OCI-LY1 (cell line): ENCODE data around the gene SMIM22.

ENCODE experiments used
- H2AFZ ChIP-seq: fragments of 200-600 bp; sonication (generic), shearing (Covaris generic); 2 replicates; pipeline ENCODE4 v1.6.0; 2014; ENCODE audit warnings: antibody characterized with exemption, mild to moderate bottlenecking, low read length
- H3F3A ChIP-seq: fragments of 200-600 bp; sonication (generic), shearing (Covaris generic); 2 replicates; pipeline ENCODE4 v1.6.0; 2014; ENCODE audit warnings: mild to moderate bottlenecking, antibody characterized with exemption, low read length, moderate library complexity; ENCODE audit not compliant: insufficient read depth
- H3K27ac ChIP-seq: fragments of 200-600 bp; sonication (generic); 2 replicates; pipeline ENCODE4 v1.5.1; 2014; ENCODE audit warnings: low read length, mixed run types, mild to moderate bottlenecking, low read depth; ENCODE audit not compliant: poor library complexity, severe bottlenecking
- H3K27me3 ChIP-seq: fragments of 200-600 bp; sonication (generic); 2 replicates; pipeline ENCODE4 v1.6.0; 2014; ENCODE audit warnings: antibody characterized with exemption, mild to moderate bottlenecking, low read length, moderate library complexity; ENCODE audit not compliant: insufficient read depth
- H3K36me3 ChIP-seq: fragments of 200-600 bp; sonication (generic); 2 replicates; pipeline ENCODE4 v1.6.1; 2014; ENCODE audit warnings: mild to moderate bottlenecking, antibody characterized with exemption, low read length, moderate library complexity, mixed read lengths; ENCODE audit not compliant: insufficient read depth
- H3K4me1 ChIP-seq: fragments of 200-600 bp; sonication (generic); 2 replicates; pipeline ENCODE4 v1.5.1; 2014; ENCODE audit warnings: mild to moderate bottlenecking, low read length, moderate library complexity; ENCODE audit not compliant: insufficient read depth, severe bottlenecking
- H3K4me2 ChIP-seq: fragments of 200-600 bp; sonication (generic), shearing (Covaris generic); 2 replicates; pipeline ENCODE4 v1.6.1; 2014; ENCODE audit warnings: low read length
- H3K4me3 ChIP-seq: fragments of 200-600 bp; sonication (generic); 2 replicates; pipeline ENCODE4 v1.5.1; 2014; ENCODE audit warnings: low read length, low read depth, mild to moderate bottlenecking, mixed read lengths; ENCODE audit not compliant: poor library complexity, severe bottlenecking
- H3K79me2 ChIP-seq: fragments of 200-600 bp; shearing (Covaris generic); 2 replicates; pipeline ENCODE4 v1.6.1; 2016; ENCODE audit warnings: mixed run types, low read length, mixed read lengths; ENCODE audit not compliant: insufficient read depth
- H3K9ac ChIP-seq: fragments of 200-600 bp; sonication (generic), shearing (Covaris generic); 2 replicates; pipeline ENCODE4 v1.6.1; 2014; ENCODE audit warnings: mild to moderate bottlenecking, low read length, mixed read lengths
- H3K9me2 ChIP-seq: fragments of 200-600 bp; sonication (generic), shearing (Covaris generic); 2 replicates; pipeline ENCODE4 v1.6.1; 2014; ENCODE audit warnings: low read depth, mild to moderate bottlenecking, low read length, mixed read lengths
- H3K9me3 ChIP-seq: fragments of 200-600 bp; shearing (Covaris generic); 2 replicates; pipeline ENCODE4 v1.6.1; 2014; ENCODE audit warnings: low read length, mixed read lengths
- H4K20me1 ChIP-seq: fragments of 200-600 bp; sonication (generic), shearing (Covaris generic); 2 replicates; pipeline ENCODE4 v1.6.0; 2016; ENCODE audit warnings: mild to moderate bottlenecking, low read length; ENCODE audit not compliant: insufficient read depth
- EZH2 ChIP-seq: fragments of 200-600 bp; sonication (generic), shearing (Covaris generic); IDR thresholded peaks from 2 replicates; pipeline ENCODE4 v1.8.0; 2017; ENCODE audit warnings: borderline replicate concordance, mixed run types, mild to moderate bottlenecking, antibody characterized with exemption, low read length, moderate library complexity, mixed read lengths
- TF ChIP-seq, protein P1 (sequence below): fragments of 200-600 bp; sonication (generic), shearing (Covaris generic); IDR thresholded peaks from 2 replicates; pipeline ENCODE4 v1.5.1; 2017; ENCODE audit warnings: mild to moderate bottlenecking, antibody characterized with exemption, low read length, moderate library complexity, mixed read lengths

The SMIM22 gene

DNA sequence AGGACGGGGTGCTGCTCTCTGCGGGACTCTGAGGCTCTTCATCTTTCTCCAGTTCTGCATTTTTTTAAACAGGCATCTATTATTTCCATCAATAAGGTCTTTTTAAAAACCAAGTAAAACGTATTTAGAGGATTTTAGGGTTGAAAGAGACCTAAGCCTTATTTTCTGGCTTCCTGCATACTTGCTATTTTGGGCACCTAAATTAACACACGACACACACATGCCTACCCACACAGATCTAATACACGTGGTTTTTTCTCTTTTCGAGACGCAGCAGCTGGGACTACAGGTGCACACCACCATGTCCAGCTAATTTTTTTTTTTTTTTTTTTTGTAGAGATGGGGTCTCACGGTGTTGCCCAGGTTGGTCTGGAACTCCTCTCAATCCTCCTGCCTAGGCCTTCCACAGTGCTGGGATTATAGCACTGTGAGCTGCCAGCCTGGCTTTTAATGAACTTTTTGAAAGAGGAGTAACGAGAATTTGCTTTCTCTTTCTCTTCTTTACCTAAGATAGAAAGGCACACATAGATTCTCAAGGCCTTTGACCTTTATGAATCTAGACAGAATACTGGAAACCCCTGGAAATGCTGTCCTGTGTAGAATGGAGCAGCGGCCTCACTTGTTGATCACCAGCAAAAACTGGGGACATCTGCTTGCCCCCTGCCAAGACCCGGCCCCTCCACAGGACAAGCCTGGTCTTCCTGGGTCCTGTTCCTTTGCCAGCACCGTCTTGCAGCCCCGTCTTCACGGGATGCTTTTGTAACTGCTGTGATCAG is 47.1 kb upstream of the SMIM22 start:
- TF ChIP-seq, protein P1, sequence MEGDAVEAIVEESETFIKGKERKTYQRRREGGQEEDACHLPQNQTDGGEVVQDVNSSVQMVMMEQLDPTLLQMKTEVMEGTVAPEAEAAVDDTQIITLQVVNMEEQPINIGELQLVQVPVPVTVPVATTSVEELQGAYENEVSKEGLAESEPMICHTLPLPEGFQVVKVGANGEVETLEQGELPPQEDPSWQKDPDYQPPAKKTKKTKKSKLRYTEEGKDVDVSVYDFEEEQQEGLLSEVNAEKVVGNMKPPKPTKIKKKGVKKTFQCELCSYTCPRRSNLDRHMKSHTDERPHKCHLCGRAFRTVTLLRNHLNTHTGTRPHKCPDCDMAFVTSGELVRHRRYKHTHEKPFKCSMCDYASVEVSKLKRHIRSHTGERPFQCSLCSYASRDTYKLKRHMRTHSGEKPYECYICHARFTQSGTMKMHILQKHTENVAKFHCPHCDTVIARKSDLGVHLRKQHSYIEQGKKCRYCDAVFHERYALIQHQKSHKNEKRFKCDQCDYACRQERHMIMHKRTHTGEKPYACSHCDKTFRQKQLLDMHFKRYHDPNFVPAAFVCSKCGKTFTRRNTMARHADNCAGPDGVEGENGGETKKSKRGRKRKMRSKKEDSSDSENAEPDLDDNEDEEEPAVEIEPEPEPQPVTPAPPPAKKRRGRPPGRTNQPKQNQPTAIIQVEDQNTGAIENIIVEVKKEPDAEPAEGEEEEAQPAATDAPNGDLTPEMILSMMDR = no peak
- no peak for TF ChIP-seq EZH2
- Histone ChIP-seq H3K9ac (no peak overlapping the region), H3K4me3 (no peak overlapping the region), H3K79me2 (no peaks in the 10 kb centered on the region), H3K36me3 (peaks cover 34% of the 10 kb centered on the region), H3K27me3 (no peaks in the 10 kb centered on the region), H3K27ac (no peak overlapping the region), H3K9me2 (no peaks in the 10 kb centered on the region), H3K4me1 (peaks cover 14% of the 10 kb centered on the region), H3K9me3 (no peaks in the 10 kb centered on the region), H3K4me2 (no peak overlapping the region), H2AFZ (no peak overlapping the region), H4K20me1 (no peaks in the 10 kb centered on the region), H3F3A (no peaks in the 10 kb centered on the region)

DNA sequence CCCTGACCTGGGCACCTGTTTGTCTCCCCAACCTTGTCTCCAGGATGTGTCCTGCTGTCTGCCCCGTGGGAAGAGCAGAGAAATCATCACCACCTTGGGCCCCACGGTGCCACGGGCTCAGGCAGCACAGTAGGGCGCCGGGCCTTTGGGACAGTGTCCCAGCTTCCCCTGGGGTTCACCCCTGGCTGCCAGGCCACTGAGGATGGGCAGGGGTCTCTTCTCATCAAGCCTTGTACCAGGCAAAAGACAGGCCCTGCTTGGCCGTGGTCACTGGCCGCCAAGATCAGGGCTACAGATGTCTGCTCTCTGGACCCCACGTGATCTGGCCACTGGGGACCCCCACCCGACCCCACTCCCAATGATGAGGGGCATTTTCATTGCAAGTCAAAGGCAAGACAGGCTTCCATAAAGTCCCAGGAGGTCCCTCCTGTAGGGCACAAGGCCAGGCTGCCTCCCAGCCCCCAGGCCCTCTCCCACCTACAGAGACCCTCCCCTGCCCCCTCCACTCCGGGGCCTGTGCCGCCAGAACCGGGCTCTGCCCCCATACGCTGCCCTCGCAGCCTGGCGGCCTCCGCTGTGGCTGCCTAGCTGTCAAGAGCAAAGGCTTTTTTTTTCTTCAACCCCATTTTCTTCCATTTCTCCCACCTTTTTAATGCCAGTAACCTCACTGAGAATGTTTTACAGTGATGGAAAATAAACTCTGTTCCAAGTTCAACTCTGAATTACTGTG is 46.3 kb upstream of the SMIM22 start:
- Histone ChIP-seq H3K27me3 (no peaks in the 10 kb centered on the region), H3K27ac (no peak overlapping the region), H3K4me3 (no peak overlapping the region), H3K9me2 (no peaks in the 10 kb centered on the region), H3K9ac (no peak overlapping the region), H4K20me1 (no peaks in the 10 kb centered on the region), H2AFZ (no peak overlapping the region), H3K4me1 (peaks cover 7% of the 10 kb centered on the region), H3K9me3 (no peaks in the 10 kb centered on the region), H3K4me2 (no peak overlapping the region), H3F3A (no peaks in the 10 kb centered on the region), H3K36me3 (peaks cover 41% of the 10 kb centered on the region), H3K79me2 (no peaks in the 10 kb centered on the region)
- TF ChIP-seq EZH2 = no peak
- TF ChIP-seq, protein P1 = no peak

DNA sequence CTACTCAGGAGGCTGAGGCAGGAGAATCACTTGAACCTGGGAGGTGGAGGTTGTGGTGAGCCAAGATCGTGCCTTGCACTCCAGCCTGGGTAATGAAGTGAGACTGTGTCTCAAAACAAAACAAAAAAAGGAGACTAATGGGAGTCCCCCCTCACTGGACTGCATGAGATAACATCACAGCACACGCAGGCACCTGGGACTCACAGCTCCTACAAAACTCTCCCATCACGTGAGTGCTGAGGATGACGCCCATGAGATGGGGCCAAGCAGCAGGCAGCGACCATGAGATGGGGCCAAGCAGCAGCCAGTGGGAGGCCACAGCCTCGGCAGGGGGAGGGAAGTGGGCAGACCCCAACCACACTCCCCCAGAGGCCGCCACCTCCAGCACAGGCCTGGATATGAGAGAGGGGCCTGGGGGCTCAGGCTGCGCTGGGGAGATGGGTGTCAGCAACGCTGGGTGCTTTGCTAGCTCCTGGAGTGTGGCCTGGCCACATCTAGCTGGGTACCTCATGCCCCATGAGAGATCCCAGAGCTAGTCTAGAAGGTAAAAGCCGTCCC is 45.4 kb upstream of the SMIM22 start:
- no peak overlapping the region for H3K27ac ChIP-seq
- H3K4me1 ChIP-seq = peaks cover 7% of the 10 kb centered on the region
- H2AFZ ChIP-seq = no peak overlapping the region
- H3K79me2 ChIP-seq = no peaks in the 10 kb centered on the region
- no peaks in the 10 kb centered on the region for H3K9me3 ChIP-seq
- H3K9me2 ChIP-seq = no peaks in the 10 kb centered on the region
- no peaks in the 10 kb centered on the region for H3K27me3 ChIP-seq
- peaks cover 46% of the 10 kb centered on the region for H3K36me3 ChIP-seq
- no peak overlapping the region for H3K4me2 ChIP-seq
- H3F3A ChIP-seq = no peaks in the 10 kb centered on the region
- TF ChIP-seq EZH2 = no peak
- TF ChIP-seq, protein P1 = no peak
- no peaks in the 10 kb centered on the region for H4K20me1 ChIP-seq
- no peak overlapping the region for H3K4me3 ChIP-seq
- H3K9ac ChIP-seq = no peak overlapping the region
